Natural killer cell (primary cell): Measurements from ENCODE around the gene CERT1. TPM values are rescaled to one million over a fixed set of nuclear protein-coding genes. Genes with fewer than 3 reads are reported as not detected.

Experiments
- ATAC-seq, 3 donors: fragments of 150-1000 bp in 2 of 3; fragments of 200-7000 bp in 1 of 3; cut with Tn5 transposase; 1 replicate in 1 of 3; 2 replicates in 2 of 3; pipeline ENCODE4 v1.10.0; 2021; ENCODE audit warnings: mild to moderate bottlenecking in 2 of 3, moderate library complexity in 2 of 3
- DNase-seq, 2 donors: peaks; one replicate each; pipeline versions ENCODE4 v3.0.0 to v3.0.0-alpha.2; 2013 to 2021; ENCODE audit warnings: mixed read lengths in 1 of 2
- H3K27ac ChIP-seq: one replicate; pipeline ENCODE4 v1.5.1; 2013; ENCODE audit warnings: mild to moderate bottlenecking, low read length
- H3K27me3 ChIP-seq: one replicate; pipeline ENCODE4 v1.6.1; 2013; ENCODE audit warnings: low read length; ENCODE audit not compliant: control insufficient read depth, insufficient read depth
- H3K36me3 ChIP-seq: one replicate; pipeline ENCODE4 v1.6.1; 2013; ENCODE audit warnings: low read length; ENCODE audit not compliant: control insufficient read depth, insufficient read depth
- H3K4me1 ChIP-seq: one replicate; pipeline ENCODE4 v1.6.1; 2013; ENCODE audit warnings: low read length; ENCODE audit not compliant: control insufficient read depth, insufficient read depth
- H3K4me3 ChIP-seq: one replicate; pipeline ENCODE4 v1.5.1; 2013; ENCODE audit warnings: low read length
- H3K9me3 ChIP-seq: one replicate; pipeline ENCODE4 v1.6.1; 2013; ENCODE audit warnings: low read length; ENCODE audit not compliant: control insufficient read depth, insufficient read depth
- H3K27ac Mint-ChIP-seq, 2 donors: one replicate each; pipeline ENCODE4 v1.8.0; 2022; ENCODE audit warnings: mild to moderate bottlenecking in 2 of 2, mixed read lengths in 2 of 2, moderate library complexity in 1 of 2
- H3K27me3 Mint-ChIP-seq, 2 donors: one replicate each; pipeline ENCODE4 v1.8.0; 2022; ENCODE audit warnings: low read depth in 2 of 2, mixed read lengths in 2 of 2
- H3K36me3 Mint-ChIP-seq: one replicate; pipeline ENCODE4 v1.8.0; 2022; ENCODE audit warnings: mixed read lengths
- H3K4me1 Mint-ChIP-seq, 2 donors: one replicate each; pipeline ENCODE4 v1.8.0; 2022; ENCODE audit warnings: mixed read lengths in 2 of 2
- H3K4me3 Mint-ChIP-seq: one replicate; pipeline ENCODE4 v1.8.0; 2022; ENCODE audit warnings: mild to moderate bottlenecking, moderate library complexity, mixed read lengths
- H3K9me3 Mint-ChIP-seq, 2 donors: one replicate each; pipeline ENCODE4 v1.8.0; 2022; ENCODE audit warnings: mixed read lengths in 2 of 2
- WGBS: methylation state at CpG from one replicate; pipeline ENCODE4 v1.1.7; 2013; ENCODE audit warnings: missing lambda C conversion rate; ENCODE audit not compliant: insufficient coverage; 5-methylcytosine and 5-hydroxymethylcytosine counted together
- intact Hi-C: fragments of 100-400 bp; cut with micrococcal nuclease; formaldehyde crosslinking; loops from one replicate; pipeline ENCODE4 v1.14.2; 2022
- total RNA-seq, 4 donors: library from RNA; stranded (reverse); fragments of 120-200 nt in 1 of 4; gene quantifications; one replicate each; pipeline versions ENCODE4 v1.2.3 to v1.2.4, GENCODE V29; 2013 to 2022
- TF ChIP-seq, protein P1 (sequence below): fragments of 200-600 bp; IDR thresholded peaks from one replicate; pipeline ENCODE4 v1.8.0; 2022; ENCODE audit warnings: antibody characterized with exemption

The CERT1 gene
- total RNA-seq, 3 donors from 2014 or later (not counting 1 experiment from before 2014, with no cell fraction given): 50.1 to 51.4 (median 50.2) TPM

DNA sequence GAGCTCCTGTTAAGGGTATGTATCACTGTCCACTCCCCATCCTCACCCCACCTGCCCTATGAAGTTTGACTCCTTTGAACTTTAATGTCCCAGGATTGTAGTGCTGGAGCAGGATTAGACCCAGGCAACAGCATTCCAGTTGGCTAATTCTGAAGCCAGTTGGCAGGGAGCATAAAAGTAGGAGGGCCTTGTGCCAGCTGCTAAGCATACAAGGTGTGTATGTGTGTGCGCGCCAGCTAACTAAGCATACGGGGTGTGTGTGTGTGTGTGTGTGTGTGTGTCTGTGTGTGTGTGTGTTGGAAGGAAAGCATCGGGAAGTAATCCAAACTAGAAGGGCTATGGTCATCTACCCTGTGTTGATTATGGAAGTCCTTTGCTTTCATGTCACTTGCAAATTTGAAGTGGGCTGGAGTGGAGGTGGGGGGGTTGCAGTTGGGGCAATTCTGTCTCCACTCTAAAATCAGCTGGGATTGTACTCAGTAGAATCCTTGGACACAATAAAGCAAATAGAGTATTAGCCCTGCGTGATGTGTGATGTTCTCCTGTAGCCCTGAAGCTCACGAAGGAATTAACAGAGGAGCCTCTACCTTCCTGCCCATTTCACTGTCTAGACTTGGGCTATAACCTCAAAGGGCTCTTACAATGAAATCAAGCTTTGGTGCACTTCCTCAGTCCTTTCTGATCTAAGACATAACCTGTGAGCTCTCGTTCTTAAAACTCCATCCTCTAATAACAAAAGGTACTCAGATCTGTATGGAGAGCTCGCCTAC lies 147.5 kb downstream of the CERT1 start:
- Mint-ChIP-seq H3K27me3 (no peaks in the 10 kb centered on the region), H3K36me3 (peaks cover 7% of the 10 kb centered on the region), H3K9me3 (no peaks in the 10 kb centered on the region), H3K27ac (no peak overlapping the region), H3K4me1 (peaks cover 0 to 5% of the 10 kb centered on the region in 2 donors), H3K4me3 (no peak overlapping the region)
- no peak overlapping the region for H3K27ac ChIP-seq
- intact Hi-C loops: no loop called here
- H3K27me3 ChIP-seq: no peaks in the 10 kb centered on the region
- ATAC-seq (no peak), DNase-seq (no peak)
- TF ChIP-seq, protein P1, sequence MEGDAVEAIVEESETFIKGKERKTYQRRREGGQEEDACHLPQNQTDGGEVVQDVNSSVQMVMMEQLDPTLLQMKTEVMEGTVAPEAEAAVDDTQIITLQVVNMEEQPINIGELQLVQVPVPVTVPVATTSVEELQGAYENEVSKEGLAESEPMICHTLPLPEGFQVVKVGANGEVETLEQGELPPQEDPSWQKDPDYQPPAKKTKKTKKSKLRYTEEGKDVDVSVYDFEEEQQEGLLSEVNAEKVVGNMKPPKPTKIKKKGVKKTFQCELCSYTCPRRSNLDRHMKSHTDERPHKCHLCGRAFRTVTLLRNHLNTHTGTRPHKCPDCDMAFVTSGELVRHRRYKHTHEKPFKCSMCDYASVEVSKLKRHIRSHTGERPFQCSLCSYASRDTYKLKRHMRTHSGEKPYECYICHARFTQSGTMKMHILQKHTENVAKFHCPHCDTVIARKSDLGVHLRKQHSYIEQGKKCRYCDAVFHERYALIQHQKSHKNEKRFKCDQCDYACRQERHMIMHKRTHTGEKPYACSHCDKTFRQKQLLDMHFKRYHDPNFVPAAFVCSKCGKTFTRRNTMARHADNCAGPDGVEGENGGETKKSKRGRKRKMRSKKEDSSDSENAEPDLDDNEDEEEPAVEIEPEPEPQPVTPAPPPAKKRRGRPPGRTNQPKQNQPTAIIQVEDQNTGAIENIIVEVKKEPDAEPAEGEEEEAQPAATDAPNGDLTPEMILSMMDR: no peak
- no peaks in the 10 kb centered on the region for H3K9me3 ChIP-seq
- peaks cover 33% of the 10 kb centered on the region for H3K36me3 ChIP-seq
- H3K4me1 ChIP-seq: no peaks in the 10 kb centered on the region
- 97% methylated on average over 8 of the region's 8 CpGs for WGBS
- H3K4me3 ChIP-seq: no peak overlapping the region

DNA sequence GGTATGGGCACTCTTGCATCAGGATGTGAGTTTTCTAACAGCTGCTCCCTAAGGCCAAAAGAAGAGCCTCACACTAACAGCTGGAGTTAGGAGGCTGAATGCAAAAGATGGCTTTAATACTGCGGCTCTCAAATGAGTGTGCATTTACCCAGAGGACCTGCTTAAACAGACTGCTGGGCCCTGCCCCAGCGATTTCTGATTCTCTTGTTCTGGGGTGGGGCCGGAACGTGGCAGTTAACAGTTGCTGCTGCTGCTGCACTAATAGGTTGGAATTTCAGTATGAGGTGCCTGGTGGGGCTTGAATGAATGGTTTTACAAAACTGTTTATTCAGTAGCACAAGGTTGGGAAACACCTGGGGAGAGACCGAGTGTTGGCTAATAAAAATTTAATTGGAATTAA lies 148.3 kb downstream of the CERT1 start:
- intact Hi-C loops: no loop called here
- H3K27ac Mint-ChIP-seq: no peak overlapping the region
- DNase-seq: no peak
- H3K36me3 Mint-ChIP-seq: peaks cover 7% of the 10 kb centered on the region
- H3K4me3 Mint-ChIP-seq: no peak overlapping the region
- no peak overlapping the region for H3K4me3 ChIP-seq
- no peak for ATAC-seq
- H3K4me1 ChIP-seq: no peaks in the 10 kb centered on the region
- H3K27me3 ChIP-seq: no peaks in the 10 kb centered on the region
- H3K27ac ChIP-seq: no peak overlapping the region
- TF ChIP-seq, protein P1: no peak
- peaks cover 0 to 5% of the 10 kb centered on the region in 2 donors for H3K4me1 Mint-ChIP-seq
- no peaks in the 10 kb centered on the region for H3K9me3 ChIP-seq
- H3K36me3 ChIP-seq: peaks cover 39% of the 10 kb centered on the region
- 97% methylated on average over 5 of the region's 5 CpGs for WGBS
- H3K27me3 Mint-ChIP-seq: no peaks in the 10 kb centered on the region
- no peaks in the 10 kb centered on the region for H3K9me3 Mint-ChIP-seq

DNA sequence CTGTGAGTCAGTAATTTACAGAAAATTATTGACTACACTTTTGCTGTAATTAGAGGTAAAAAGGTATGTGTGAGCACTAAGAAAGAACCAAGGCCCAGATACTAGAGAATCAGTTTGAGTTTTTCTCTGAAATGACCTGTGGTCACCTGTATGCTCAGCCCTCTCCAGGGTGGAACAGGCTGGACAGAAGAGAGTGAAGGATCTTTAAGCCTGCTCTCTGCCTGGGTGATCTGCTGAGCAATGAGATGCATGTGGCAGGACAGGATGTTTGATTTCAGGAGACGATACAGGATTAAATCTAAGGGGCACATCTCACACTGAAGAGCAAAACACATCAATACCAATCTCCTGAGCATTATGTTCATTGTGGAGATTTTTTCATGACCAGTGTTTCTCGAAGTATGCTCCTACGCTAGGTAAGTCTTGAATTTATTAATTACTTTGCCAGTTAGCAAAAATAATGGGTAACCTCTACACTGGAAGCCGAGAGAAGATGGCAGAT lies 148.9 kb downstream of the CERT1 start:
- peaks cover 45% of the 10 kb centered on the region for H3K36me3 ChIP-seq
- intact Hi-C loops: no loop called here
- TF ChIP-seq, protein P1: no peak
- Mint-ChIP-seq H3K9me3 (no peaks in the 10 kb centered on the region), H3K27me3 (no peaks in the 10 kb centered on the region), H3K36me3 (peaks cover 7% of the 10 kb centered on the region), H3K4me1 (peaks cover 0 to 5% of the 10 kb centered on the region in 2 donors), H3K27ac (peak overlapping the region; percentile 24 to 37), H3K4me3 (no peak overlapping the region)
- H3K4me1 ChIP-seq: no peaks in the 10 kb centered on the region
- H3K9me3 ChIP-seq: no peaks in the 10 kb centered on the region
- ATAC-seq (no peak), DNase-seq (no peak)
- H3K27me3 ChIP-seq: no peaks in the 10 kb centered on the region
- 100% methylated on average over 4 of the region's 4 CpGs for WGBS
- H3K4me3 ChIP-seq: no peak overlapping the region
- no peak overlapping the region for H3K27ac ChIP-seq
